Inflammatory macrophage (primary cell): ENCODE measurements around the gene FAM43A.
A peak's percentile ranks its signal among the peaks of the same experiment; 100 is the strongest.

Experiments used
- DNase-seq, 2 donors: peaks; one replicate each; pipeline ENCODE4 v3.0.0-alpha.2; 2020 to 2022

The FAM43A gene

DNA sequence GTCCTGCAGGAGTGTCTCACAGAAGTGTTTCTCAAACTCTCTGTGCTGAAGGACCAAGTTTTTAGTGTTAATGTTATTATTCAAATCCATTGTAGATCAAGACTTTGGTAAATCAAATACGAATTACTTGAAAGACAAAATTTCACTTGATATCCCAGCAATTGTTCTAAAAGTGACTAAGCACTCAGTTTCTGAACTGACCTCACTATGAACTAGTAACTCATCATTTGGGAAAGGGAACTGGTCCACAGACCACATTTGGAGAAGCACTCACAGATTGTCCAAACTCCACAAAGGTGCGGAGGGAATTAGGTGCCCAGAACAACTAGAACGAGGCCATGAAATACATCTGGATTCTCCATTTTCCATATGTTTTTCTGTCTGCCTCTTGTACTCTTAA lies 25.6 kb downstream of the FAM43A start:
- DNase-seq, result peak in 1 of 2 donors; percentile 20

DNA sequence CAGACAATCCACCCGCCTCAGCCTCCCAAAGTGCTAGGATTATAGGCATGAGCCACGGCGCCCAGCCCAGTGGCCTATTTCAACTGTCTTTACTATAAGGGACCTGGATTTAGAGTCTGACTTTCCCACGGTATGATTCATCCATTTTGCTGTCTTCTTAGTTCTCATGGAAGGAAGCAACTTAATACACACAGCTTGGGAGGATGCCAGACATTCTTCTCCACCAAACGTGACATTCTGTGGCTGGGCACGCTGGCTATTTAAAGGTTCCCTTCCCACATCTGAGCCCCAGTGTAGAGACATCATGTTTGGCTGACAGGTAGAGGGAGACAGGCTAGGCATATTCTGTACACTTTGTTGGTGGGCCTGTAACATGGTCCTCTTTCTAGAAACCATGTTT lies 26.2 kb downstream of the FAM43A start:
- no peak for DNase-seq

DNA sequence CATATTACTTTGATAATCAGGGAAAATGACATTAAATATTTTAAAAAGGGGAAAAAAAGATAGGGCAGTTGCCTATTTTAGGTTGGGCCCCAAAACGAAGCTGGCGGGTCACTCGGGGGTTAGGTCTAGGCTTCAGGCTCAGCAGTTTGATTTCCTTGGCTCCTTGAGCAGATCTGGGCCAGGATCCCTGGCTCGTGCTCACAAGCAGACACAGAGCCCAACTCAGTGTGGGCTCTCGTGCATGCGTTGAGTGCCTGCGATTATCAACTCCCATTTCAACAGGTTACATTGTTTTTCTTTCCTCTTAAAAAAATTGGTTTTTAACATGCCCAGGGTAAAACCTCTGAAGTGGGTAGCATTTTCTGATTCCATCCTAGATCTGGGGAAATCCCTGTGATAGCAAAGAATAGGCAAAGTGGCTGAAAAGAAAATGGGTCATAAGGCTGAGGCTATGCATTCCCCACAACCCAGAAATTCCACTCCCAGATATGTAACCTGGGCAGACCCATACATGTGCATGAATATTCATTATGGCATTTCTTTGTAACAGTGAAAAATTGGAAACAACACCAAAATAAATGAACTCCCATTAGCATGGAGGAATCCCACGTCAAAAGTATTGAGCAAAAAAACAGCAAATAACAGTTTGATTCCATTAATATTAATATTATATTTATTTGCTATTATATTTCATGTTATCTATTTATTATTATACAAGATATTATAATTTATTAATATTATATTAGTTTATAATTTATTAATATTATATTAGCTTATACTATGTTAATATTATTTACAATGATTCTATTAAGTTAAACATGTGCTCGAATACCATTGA lies 27.8 kb downstream of the FAM43A start:
- DNase-seq, result no peak

DNA sequence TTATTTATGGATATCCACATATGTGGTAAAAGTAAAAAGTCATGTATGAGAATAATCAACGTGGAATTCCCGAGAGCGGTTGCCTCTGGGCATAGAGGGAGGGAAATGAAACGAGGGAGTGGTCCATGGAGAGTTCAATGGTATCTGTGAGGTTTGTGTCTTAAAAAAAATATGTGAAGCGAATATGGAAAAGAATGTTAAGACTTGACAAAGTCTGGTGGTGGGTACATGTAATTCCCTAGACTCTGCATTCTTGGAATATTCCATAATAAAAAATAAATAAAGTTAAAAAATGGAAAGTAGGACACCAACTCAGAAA lies 28.4 kb downstream of the FAM43A start:
- DNase-seq, result no peak

DNA sequence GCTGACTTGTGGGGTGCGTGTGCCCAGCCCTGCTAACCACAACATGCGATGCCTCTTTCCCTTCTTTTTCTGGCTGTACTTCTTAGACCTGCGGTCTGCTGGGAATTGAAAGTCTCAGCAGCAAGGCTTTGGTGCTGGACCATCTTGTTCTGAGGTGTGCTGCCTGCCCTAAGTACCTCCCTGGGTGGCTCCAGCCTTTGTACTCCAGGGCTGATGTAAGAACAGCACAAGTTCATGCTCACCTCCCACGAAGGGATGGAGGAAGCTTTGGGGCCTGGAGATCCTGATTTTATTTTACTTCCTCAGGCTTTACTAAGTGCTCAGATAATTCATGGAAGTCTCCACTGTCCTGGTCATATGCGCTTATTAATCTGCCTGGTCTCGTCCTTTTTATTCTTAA lies 28.9 kb downstream of the FAM43A start:
- DNase-seq, result peak in 1 of 2 donors; percentile 25

DNA sequence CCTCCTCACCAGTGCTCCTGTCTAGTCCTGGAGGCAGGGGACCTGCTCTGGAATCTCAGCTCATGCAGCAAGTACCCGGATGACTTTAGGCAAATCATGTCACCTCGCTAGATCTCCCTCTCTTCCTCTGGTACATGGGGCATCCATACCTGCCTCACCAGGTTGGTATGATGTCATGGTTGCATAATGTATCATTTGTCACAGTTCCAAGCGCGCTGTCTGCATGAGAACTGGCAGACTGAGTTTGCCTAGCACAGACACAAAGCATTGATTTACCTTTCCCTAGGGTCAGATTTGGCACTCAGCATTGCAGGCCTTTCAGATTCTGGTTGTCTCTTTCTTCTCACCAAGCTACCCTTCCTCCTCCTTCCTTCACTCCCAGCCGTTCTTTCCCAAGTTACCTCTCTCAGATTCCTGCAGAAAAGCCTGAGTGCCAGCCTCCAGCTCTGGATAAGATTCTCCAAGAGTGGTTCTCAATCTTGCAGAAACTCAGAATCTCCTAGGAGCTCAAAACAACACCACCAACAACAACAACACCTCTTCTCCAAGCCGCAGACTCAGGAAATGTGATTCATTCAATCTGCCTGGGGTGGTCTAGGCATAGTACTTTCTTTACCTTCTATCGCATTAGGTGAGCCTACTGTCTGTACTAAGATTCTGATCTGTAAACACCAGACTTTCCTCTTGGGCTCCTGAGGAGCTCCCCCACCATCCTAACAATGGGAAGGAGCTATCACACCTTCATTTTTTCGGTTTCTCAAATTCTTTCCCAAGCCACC lies 29.5 kb downstream of the FAM43A start:
- no peak for DNase-seq

DNA sequence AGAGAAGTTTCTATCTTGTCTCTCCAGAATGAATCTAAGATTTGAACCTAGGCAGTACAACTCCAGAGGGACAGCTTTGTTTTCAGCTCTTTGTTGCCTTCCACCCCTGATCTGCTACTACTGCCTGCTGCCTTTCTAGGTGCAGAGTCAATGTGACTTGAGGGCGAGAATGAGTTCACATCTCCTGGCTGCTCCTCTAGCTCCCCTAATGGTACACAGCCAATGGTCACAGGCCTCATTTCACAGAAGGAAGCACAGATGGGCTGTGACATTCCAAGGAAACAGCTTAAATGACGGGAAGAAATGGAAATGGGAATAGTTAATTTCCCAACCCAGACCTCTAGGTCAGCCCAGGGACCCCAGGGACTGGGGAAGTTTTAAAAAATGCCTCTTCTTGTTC lies 32.4 kb downstream of the FAM43A start:
- no peak for DNase-seq

DNA sequence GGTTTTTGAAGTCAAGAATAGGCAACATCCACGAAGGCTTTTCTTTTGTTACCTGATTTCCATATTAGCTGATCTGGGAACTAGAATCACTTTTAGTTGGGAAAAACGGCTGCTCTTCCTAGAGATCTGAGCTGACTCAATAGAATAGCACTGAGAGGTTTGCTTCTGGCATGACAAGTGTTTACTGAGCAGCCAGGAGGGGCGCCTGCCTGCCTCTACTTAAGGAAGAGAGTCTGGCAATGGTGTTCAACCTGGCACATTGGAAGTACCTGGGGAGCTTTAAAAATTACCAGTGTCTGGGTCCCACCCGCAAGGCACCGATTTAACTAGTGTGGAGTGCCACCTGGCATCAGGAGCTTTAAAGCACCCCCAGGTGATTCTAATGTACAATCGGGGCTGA lies 34.4 kb downstream of the FAM43A start:
- DNase-seq, result no peak

DNA sequence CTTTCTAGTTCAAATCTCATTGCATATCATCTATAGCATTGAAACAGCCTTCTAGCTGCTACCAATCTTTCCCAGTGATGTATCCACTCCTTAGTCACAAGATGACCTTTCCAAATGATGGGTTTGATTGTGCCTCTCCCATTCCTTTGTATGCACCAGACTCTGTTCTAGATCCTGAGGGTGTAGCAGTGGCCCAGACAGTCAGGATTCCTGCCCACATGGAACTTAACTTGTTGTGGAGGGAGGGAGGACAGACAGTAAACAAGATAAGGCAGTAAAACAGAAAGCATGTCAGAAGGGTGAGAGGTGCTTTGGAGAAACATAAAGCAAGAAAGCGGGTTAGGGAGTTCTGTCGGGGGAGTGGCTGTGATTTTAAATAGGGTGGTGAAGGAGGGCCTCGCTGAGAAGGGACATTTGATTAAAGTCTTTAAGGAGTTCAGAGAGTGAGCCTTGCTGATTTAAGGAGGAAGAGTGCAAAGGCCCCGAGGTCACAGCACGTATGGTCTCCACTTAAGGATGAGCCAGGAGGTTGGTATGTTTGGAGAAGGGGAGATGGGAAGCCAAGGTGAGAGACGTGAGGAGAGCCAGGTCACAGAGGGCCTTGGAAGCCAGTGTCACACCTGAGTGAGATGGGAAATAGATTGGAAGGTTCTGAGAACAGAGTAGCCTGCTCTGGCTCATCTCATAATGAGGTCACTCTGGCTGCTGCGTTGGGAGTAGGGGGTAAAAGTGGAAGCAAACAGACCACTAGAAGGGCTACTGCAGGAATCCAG lies 38.3 kb downstream of the FAM43A start:
- DNase-seq, result no peak

DNA sequence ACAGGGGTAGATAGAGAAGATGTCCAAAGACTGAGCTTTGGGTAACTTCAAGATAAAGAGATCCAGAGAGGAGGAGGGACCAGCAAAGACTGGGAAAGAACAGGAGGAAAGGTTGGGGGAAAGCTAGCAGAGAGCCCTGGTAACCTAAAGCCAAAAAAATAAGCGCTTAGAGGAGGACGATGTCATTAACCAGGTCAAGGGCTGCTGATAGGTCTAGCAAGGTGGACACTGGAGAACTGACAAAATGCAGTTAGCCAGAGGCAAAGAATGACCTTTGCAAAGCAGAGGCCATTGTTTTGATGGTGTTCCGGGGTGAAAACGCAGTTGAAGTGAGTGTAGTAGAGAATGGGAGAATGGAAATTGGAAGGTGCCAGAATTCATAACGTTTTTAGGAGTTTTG lies 39.7 kb downstream of the FAM43A start:
- no peak for DNase-seq

DNA sequence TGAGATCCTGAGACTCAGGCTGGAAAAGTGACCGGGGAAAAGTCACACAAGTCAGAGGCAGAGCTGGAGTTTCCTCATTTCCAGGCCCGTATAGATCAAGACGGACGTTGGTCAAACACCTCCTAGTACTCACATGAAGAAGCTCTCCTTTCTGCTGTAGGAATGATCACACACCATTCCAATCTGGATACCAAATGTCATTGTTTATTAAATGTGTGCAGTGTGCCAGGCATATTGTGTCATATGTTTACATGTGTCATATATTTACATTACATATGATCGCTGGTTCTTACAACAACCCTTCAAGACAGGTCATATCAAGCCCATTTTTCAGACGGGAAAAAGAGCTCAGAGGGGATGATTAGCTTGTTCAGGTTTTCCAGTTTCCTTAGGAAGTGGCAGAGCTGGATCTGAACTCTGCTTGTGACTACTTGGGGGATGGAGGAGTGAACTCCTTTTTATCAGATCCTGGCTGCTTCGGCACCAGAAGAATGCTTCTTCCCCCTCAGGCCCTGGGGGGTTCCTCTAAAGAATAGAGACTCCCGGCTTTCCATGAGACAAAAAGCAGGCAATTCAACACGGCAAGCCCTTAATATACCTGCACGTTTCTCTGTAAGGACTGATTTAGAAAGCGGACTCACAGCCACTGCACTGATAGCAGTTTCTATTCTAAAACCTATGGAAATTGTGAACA lies 41.9 kb downstream of the FAM43A start:
- DNase-seq, result no peak

DNA sequence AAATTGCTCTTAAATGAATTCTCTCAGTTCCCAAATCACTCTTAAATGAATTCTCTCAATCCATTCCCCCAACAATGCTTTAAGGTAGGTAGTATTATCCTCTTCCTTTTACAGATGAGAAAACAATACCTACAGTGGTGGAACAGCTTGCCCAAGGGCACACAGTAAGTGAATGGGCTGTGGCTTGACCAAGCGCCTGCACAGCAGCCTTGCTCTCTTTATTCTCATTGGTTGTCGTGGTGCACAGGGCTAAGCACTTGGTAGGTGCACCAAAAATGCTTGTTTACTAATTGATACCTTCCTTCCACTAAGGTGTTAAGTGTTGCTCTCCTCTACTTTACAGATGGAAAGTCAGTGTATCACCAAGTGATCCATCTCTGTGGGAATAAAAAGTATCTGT lies 43.3 kb downstream of the FAM43A start:
- DNase-seq, result no peak

DNA sequence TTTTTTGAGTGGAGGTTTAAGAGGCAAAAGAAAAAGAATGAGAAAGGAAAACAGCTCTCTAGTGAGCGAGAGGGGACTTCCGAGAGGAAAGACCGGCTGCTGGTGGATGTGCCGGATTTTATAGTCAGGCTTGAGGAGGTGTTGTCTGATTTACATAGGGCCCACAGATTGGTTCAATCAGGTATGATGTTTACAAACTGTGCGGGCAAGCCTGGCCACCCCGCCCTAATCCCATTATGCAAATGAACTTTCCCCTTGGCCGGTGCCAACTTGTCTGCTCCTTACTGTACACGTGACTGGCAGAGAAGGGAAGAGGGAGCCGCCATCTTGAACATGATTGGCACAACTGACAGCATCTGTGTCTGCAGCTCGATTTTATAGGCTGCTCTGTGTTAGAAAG lies 44.7 kb downstream of the FAM43A start:
- no peak for DNase-seq

DNA sequence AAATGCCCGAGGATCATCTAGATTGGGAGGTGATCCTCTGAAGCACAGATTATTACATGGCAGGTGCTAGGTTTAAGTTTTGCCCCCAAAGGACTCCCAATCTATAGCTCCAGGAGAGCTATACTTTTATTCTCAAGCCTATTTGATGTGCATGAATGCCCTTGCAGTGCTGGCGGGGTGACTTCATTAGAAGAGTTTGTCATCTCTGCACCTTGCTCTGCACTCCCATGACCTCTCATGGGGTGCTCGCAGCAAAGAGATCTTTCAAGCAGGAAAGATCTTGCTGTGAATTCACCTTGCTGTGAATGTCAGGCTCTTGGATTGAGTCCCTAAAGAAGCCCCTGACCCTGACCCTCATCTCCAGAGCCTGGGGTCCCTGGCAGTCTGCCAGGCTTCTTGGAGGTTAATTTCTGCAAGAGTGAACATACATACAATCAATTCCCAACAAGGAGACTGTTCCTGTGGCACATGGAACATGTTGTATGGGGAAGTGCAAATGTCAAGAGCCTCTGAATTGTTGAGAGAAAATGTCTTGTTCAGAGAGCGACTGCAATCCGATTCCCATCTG lies 45.9 kb downstream of the FAM43A start:
- no peak for DNase-seq

DNA sequence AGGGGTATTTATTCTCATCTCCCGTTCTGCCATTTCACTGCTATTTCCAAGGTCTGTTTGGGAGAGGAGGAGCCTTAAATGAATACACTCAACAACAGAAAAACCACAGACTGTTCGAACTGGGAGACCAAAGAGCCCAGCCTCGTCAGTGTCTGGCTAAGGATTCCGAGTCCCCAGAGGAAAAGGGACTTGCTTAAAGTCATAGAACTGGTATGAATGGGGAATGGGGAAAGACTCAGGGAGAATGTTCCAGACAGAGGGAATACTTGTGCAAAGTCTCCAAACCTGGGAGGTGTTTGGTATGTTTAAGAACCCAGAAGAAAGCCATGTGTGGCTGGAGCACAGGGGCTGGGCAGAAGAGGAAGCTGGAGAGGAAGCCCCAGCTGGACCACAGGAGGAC lies 46.9 kb downstream of the FAM43A start:
- peak in 1 of 2 donors; percentile 8 for DNase-seq

DNA sequence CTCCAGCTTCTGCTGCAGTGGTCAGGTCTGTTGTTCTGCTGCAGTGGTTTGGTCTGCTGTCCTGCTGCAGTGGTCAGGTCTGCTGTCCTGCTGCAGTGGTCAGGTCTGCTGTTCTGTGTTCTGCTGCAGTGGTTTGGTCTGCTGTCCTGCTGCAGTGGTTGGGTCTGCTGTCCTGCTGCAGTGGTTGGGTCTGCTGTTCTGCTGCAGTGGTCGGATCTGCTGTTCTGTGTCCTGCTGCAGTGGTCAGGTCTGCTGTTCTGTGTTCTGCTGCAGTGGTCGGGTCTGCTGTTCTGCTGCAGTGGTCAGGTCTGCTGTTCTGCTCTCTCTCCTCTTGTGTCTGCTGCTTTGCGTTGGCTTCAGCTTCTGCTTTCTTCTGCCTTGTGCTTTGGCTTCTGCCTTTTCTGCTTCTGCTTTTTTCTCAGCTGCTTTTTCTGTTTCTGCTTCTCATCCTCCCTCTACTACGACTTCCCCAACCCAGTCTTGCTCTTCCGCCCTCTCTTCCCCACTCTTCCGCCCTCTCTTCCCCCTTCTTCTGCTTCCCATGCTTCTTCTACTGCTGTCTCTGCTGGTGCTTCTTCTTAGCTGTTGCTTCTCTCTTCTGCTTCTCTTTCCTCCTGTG lies 50.7 kb downstream of the FAM43A start:
- peak; percentile 69 to 71 for DNase-seq

DNA sequence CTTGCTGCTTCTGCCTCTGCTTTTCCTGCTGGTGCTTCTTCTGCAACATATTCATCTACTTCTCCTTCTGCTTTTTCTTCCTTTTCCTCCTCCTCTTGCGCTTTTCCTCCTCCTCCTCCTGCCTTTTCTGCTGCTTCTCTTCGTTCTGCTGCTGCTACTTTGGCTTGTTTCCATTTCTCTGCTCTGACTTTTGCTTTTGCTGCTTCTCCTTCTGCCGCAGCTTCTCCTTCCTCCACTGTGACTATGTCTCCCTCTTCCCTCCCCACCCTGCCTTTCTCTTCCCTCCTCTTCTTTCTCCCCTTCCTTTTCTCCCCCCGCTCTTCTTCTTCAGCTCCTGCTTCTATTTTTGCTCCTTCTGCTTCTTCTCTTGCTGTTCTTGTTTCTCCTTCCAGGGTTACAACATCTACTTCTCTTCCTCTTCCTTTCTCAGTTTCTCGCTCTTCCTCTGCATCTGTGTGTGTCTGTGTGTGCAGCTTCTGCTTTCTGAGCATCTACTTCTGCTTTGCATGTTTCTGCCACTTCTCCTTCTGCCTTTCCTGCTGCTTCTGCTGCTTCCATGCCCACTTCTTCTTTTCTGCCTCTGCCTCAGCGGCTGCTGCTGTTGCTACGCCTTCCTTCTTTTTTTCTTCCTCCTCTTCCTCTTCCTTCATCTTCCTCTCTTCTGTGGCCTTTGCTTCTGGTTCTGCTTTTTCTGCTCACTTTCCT lies 51.4 kb downstream of the FAM43A start:
- peak; percentile 81 to 88 for DNase-seq
